MM.1S (cell line): ENCODE data around the gene GNAT3.

ENCODE experiments used
- DNase-seq: peaks from one replicate; pipeline ENCODE4 v3.0.0-alpha.2; 2015
- H2AFZ ChIP-seq: fragments of 300-600 bp; sonication (generic); 2 replicates; pipeline ENCODE4 v1.6.0; 2016; ENCODE audit warnings: antibody characterized with exemption, low read length
- H3F3A ChIP-seq: fragments of 300-600 bp; sonication (generic); 2 replicates; pipeline ENCODE4 v1.6.1; 2016; ENCODE audit warnings: mild to moderate bottlenecking, antibody characterized with exemption, low read length, moderate library complexity, mixed read lengths; ENCODE audit not compliant: insufficient read depth
- H3K27ac ChIP-seq: fragments of 300-600 bp; sonication (generic); 2 replicates; pipeline ENCODE4 v1.5.1; 2016; ENCODE audit warnings: mild to moderate bottlenecking, low read length
- H3K27me3 ChIP-seq: fragments of 300-600 bp; sonication (generic); replicated peaks from 2 replicates; pipeline ENCODE4 v1.6.0; 2016; ENCODE audit warnings: low read length; ENCODE audit not compliant: insufficient read depth
- H3K36me3 ChIP-seq: fragments of 300-600 bp; sonication (generic); replicated peaks from 2 replicates; pipeline ENCODE4 v1.6.1; 2016; ENCODE audit warnings: mild to moderate bottlenecking, low read length, mixed read lengths; ENCODE audit not compliant: insufficient read depth
- H3K4me1 ChIP-seq: fragments of 300-600 bp; sonication (generic); 2 replicates; pipeline ENCODE4 v1.6.1; 2016; ENCODE audit warnings: low read length, mixed read lengths
- H3K4me2 ChIP-seq: fragments of 300-600 bp; sonication (generic); 2 replicates; pipeline ENCODE4 v1.6.0; 2016; ENCODE audit warnings: low read depth, low read length
- H3K4me3 ChIP-seq: fragments of 300-600 bp; sonication (generic); 2 replicates; pipeline ENCODE4 v1.5.1; 2016; ENCODE audit warnings: low read length, mixed read lengths
- H3K79me2 ChIP-seq: fragments of 300-600 bp; sonication (generic); 2 replicates; pipeline ENCODE4 v1.6.1; 2016; ENCODE audit warnings: mixed run types, low read length, mixed read lengths
- H3K9ac ChIP-seq: fragments of 300-600 bp; sonication (generic); 2 replicates; pipeline ENCODE4 v1.6.1; 2016; ENCODE audit warnings: low read length, mixed read lengths
- H3K9me2 ChIP-seq: fragments of 300-600 bp; sonication (generic); replicated peaks from 2 replicates; pipeline ENCODE4 v1.6.1; 2016; ENCODE audit warnings: mild to moderate bottlenecking, low read length, mixed read lengths; ENCODE audit not compliant: insufficient read depth
- H3K9me3 ChIP-seq: fragments of 300-600 bp; sonication (generic); replicated peaks from 2 replicates; pipeline ENCODE4 v1.6.1; 2016; ENCODE audit warnings: mild to moderate bottlenecking, low read length, mixed read lengths; ENCODE audit not compliant: insufficient read depth
- H4K20me1 ChIP-seq: fragments of 300-600 bp; sonication (generic); 2 replicates; pipeline ENCODE4 v1.6.1; 2016; ENCODE audit warnings: mild to moderate bottlenecking, low read length, moderate library complexity, mixed read lengths; ENCODE audit not compliant: insufficient read depth
- CTCF ChIP-seq: fragments of 300-600 bp; sonication (generic); IDR thresholded peaks from 2 replicates; pipeline ENCODE4 v1.5.1; 2016; ENCODE audit warnings: antibody characterized with exemption, low read length, mixed read lengths
- EZH2 ChIP-seq: fragments of 300-600 bp; sonication (generic); optimal IDR thresholded peaks from 2 replicates; pipeline ENCODE3; 2017; ENCODE audit warnings: low read depth, mild to moderate bottlenecking, antibody characterized with exemption, low read length, mixed read lengths
- EZH2phosphoT487 ChIP-seq: fragments of 300-600 bp; sonication (generic); IDR thresholded peaks from 2 replicates; pipeline ENCODE4 v1.6.1; 2018; ENCODE audit warnings: antibody characterized with exemption, low read length

Gene GNAT3

GRCh38 chr7:80439894-80440821, 71.7 kb downstream of the GNAT3 start:
- H3K27me3 ChIP-seq: no peaks in the 10 kb centered on the region
- H2AFZ ChIP-seq: no peak overlapping the region
- H3K27ac ChIP-seq: no peak overlapping the region
- H3K79me2 ChIP-seq: no peaks in the 10 kb centered on the region
- H3K36me3 ChIP-seq: no peaks in the 10 kb centered on the region
- no peak overlapping the region for H3K4me3 ChIP-seq
- no peak overlapping the region for H3K4me2 ChIP-seq
- H3K9me2 ChIP-seq: no peaks in the 10 kb centered on the region
- H3K9me3 ChIP-seq: no peaks in the 10 kb centered on the region
- TF ChIP-seq CTCF (no peak), EZH2phosphoT487 (no peak), EZH2 (no peak)
- no peaks in the 10 kb centered on the region for H3K4me1 ChIP-seq
- DNase-seq: no peak
- H4K20me1 ChIP-seq: no peaks in the 10 kb centered on the region
- H3F3A ChIP-seq: no peaks in the 10 kb centered on the region
- no peak overlapping the region for H3K9ac ChIP-seq

GRCh38 chr7:80435521-80435920, 76.3 kb downstream of the GNAT3 start:
- no peak overlapping the region for H3K27ac ChIP-seq
- no peaks in the 10 kb centered on the region for H4K20me1 ChIP-seq
- no peaks in the 10 kb centered on the region for H3K79me2 ChIP-seq
- TF ChIP-seq CTCF (no peak), EZH2phosphoT487 (no peak), EZH2 (no peak)
- no peak overlapping the region for H2AFZ ChIP-seq
- H3K4me1 ChIP-seq: no peaks in the 10 kb centered on the region
- DNase-seq: no peak
- H3F3A ChIP-seq: no peaks in the 10 kb centered on the region
- H3K27me3 ChIP-seq: no peaks in the 10 kb centered on the region
- H3K9ac ChIP-seq: no peak overlapping the region
- H3K36me3 ChIP-seq: no peaks in the 10 kb centered on the region
- H3K9me2 ChIP-seq: no peaks in the 10 kb centered on the region
- H3K4me3 ChIP-seq: no peak overlapping the region
- H3K9me3 ChIP-seq: no peaks in the 10 kb centered on the region
- H3K4me2 ChIP-seq: no peak overlapping the region

- H3K4me1 ChIP-seq: no peaks in the 10 kb centered on the region
- H3K9me3 ChIP-seq: no peaks in the 10 kb centered on the region
- no peaks in the 10 kb centered on the region for H3F3A ChIP-seq
- no peak overlapping the region for H3K27ac ChIP-seq
- no peaks in the 10 kb centered on the region for H3K9me2 ChIP-seq
- no peak overlapping the region for H3K4me3 ChIP-seq
- no peaks in the 10 kb centered on the region for H3K36me3 ChIP-seq
- no peaks in the 10 kb centered on the region for H3K79me2 ChIP-seq
- no peak overlapping the region for H2AFZ ChIP-seq
- TF ChIP-seq EZH2phosphoT487: no peak
- TF ChIP-seq CTCF: no peak
- TF ChIP-seq EZH2: no peak
- H3K27me3 ChIP-seq: no peaks in the 10 kb centered on the region
- no peaks in the 10 kb centered on the region for H4K20me1 ChIP-seq
- H3K9ac ChIP-seq: no peak overlapping the region
- H3K4me2 ChIP-seq: no peak overlapping the region
- DNase-seq: no peak
Observed at GRCh38 chr7:80434047-80434446, 77.8 kb downstream of the GNAT3 start.
